HG03139 (cell line): ENCODE data around the gene RRP1B.
"Not testable (repeated sequence)": the region's sequence is repeated elsewhere in the genome, so short reads cannot be mapped to it uniquely, and the experiment has no call there.

Experiments
- ATAC-seq: cut with Tn5 transposase; IDR thresholded peaks from one replicate; pipeline ENCODE4 v1.9.1; 2021; ENCODE audit not compliant: unreplicated experiment

The RRP1B gene

GRCh38 chr21:43669828-43670605, 10.7 kb downstream of the RRP1B start:
- ATAC-seq = no peak

GRCh38 chr21:43675871-43676270, 16.5 kb downstream of the RRP1B start:
- no peak for ATAC-seq

GRCh38 chr21:43676391-43676790, 17.0 kb downstream of the RRP1B start:
- no peak for ATAC-seq

GRCh38 chr21:43679951-43680350, 20.6 kb downstream of the RRP1B start:
- ATAC-seq = no peak

GRCh38 chr21:43680421-43680820, 21.1 kb downstream of the RRP1B start:
- not testable (repeated sequence) for ATAC-seq

- ATAC-seq = no peak
Measured at GRCh38 chr21:43681650-43682049, 22.3 kb downstream of the RRP1B start.

- ATAC-seq = no peak
Measured at GRCh38 chr21:43684424-43684823, 25.1 kb downstream of the RRP1B start.

GRCh38 chr21:43686811-43687565, 27.6 kb downstream of the RRP1B start:
- no peak for ATAC-seq

- no peak for ATAC-seq
Measured at GRCh38 chr21:43687566-43688399, 28.4 kb downstream of the RRP1B start.

- no peak for ATAC-seq
Measured at GRCh38 chr21:43688906-43689305, 29.5 kb downstream of the RRP1B start.

- ATAC-seq = no peak
Measured at GRCh38 chr21:43689556-43690337, 30.4 kb downstream of the RRP1B start.

- ATAC-seq = no peak
Measured at GRCh38 chr21:43690346-43690745, 31.0 kb downstream of the RRP1B start.

GRCh38 chr21:43691086-43691795, 31.9 kb downstream of the RRP1B start:
- no peak for ATAC-seq

- no peak for ATAC-seq
Measured at GRCh38 chr21:43691801-43692200, 32.4 kb downstream of the RRP1B start.

- no peak for ATAC-seq
Measured at GRCh38 chr21:43692949-43693348, 33.6 kb downstream of the RRP1B start.

- ATAC-seq = no peak
Measured at GRCh38 chr21:43693981-43694380, 34.6 kb downstream of the RRP1B start.

- no peak for ATAC-seq
Measured at GRCh38 chr21:43694437-43695079, 35.2 kb downstream of the RRP1B start.

GRCh38 chr21:43696214-43696613, 36.9 kb downstream of the RRP1B start:
- no peak for ATAC-seq

- no peak for ATAC-seq
Measured at GRCh38 chr21:43697758-43698643, 38.6 kb downstream of the RRP1B start.
